HepG2 (cell line): ENCODE measurements around the gene ANK3. TPM values are rescaled to one million over a fixed set of nuclear protein-coding genes. Genes with fewer than 3 reads are reported as not detected.

ENCODE experiments used
- ATAC-seq: fragments of 200-7000 bp; cut with Tn5 transposase; 3 replicates; pipeline ENCODE4 v1.9.1; 2020; ENCODE audit warnings: mild to moderate bottlenecking, moderate library complexity
- BruUV-seq: library from RNA; stranded (reverse); fragments of 400-500 nt; replicated peaks from 2 replicates; lab custom pipeline; 2021; lab: Mats Ljungman, UMichigan
- CTCF ChIA-PET: fragments of 300-600 bp; formaldehyde crosslinking; extraction: SDS; loops from one replicate; lab custom pipeline; 2021; ENCODE audit warnings: low total read pairs, inconsistent platforms, low intra/inter-chr PET ratio; lab: Yijun Ruan, JAX
- POLR2A ChIA-PET: fragments of 350-600 bp; sonication (Branson Sonifier 250); formaldehyde crosslinking; loops from one replicate; lab custom pipeline; 2020; ENCODE audit warnings: antibody characterized with exemption, inconsistent platforms; lab: Yijun Ruan, JAX
- DNase-seq: peaks from one replicate; pipeline ENCODE4 v3.0.0-alpha.2; 2015; ENCODE audit warnings: low spot score
- FAIRE-seq: peaks from 3 replicates; lab custom pipeline; 2011; peaks lifted over from hg19 to GRCh38; lab: Jason Lieb, UNC
- H2AFZ ChIP-seq: one replicate; pipeline ENCODE4 v1.6.1; 2011; ENCODE audit warnings: low read length, inconsistent platforms
- H3K27ac ChIP-seq: fragments of 300-600 bp; 3 replicates; pipeline ENCODE4 v1.8.0; 2011; ENCODE audit warnings: mixed run types, mild to moderate bottlenecking, mixed read lengths, low read length, inconsistent platforms; ENCODE audit not compliant: insufficient read depth; ENCODE audit errors: extremely low read length
- H3K27me3 ChIP-seq, 2 experiments: fragments of 200-600 bp in 1 of 2; 2 replicates in 1 of 2; 3 replicates in 1 of 2; pipeline versions ENCODE4 v1.6.0 to v1.8.0; 2011; ENCODE audit warnings: low read length in 2 of 2, mild to moderate bottlenecking in 2 of 2, moderate library complexity in 2 of 2, inconsistent platforms in 1 of 2; ENCODE audit not compliant: insufficient read depth in 2 of 2, control insufficient read depth in 1 of 2
- H3K36me3 ChIP-seq, 2 experiments: fragments of 200-600 bp in 1 of 2; replicated peaks in 1 of 2; 2 replicates in 1 of 2; 3 replicates in 1 of 2; pipeline versions ENCODE4 v1.5.1 to v1.8.0; 2011; ENCODE audit warnings: low read length in 2 of 2, inconsistent platforms in 1 of 2; ENCODE audit not compliant: insufficient read depth in 2 of 2, control insufficient read depth in 1 of 2
- H3K4me1 ChIP-seq: 2 replicates; pipeline ENCODE4 v1.5.1; 2012; ENCODE audit warnings: low read length, inconsistent platforms; ENCODE audit not compliant: insufficient read depth
- H3K4me2 ChIP-seq: 2 replicates; pipeline ENCODE4 v1.6.0; 2011; ENCODE audit warnings: low read depth, low read length, inconsistent platforms
- H3K4me3 ChIP-seq, 3 experiments: fragments of 200-600 bp in 1 of 3; sonication (generic), shearing (Covaris generic) in 1 of 3; replicated peaks in 1 of 3; 2 replicates each; pipeline ENCODE4 v1.5.1; 2011 to 2016; ENCODE audit warnings: low read length in 3 of 3, inconsistent platforms in 2 of 3, low read depth in 2 of 3, mild to moderate bottlenecking in 2 of 3, control low read depth in 1 of 3, mixed read lengths in 1 of 3; ENCODE audit not compliant: insufficient read depth in 1 of 3
- H3K79me2 ChIP-seq: one replicate; pipeline ENCODE4 v1.6.1; 2011; ENCODE audit warnings: low read length, inconsistent platforms; ENCODE audit not compliant: insufficient read depth
- H3K9ac ChIP-seq: 2 replicates; pipeline ENCODE4 v1.6.0; 2011; ENCODE audit warnings: mild to moderate bottlenecking, low read depth, low read length, inconsistent platforms; ENCODE audit not compliant: insufficient read depth
- H3K9me3 ChIP-seq: 2 replicates; pipeline ENCODE4 v1.5.1; 2012; ENCODE audit warnings: mild to moderate bottlenecking, low read length
- H4K20me1 ChIP-seq: 2 replicates; pipeline ENCODE4 v1.6.0; 2011; ENCODE audit warnings: inconsistent platforms, mild to moderate bottlenecking, low read length, moderate library complexity; ENCODE audit not compliant: insufficient read depth
- ADNP ChIP-seq: sonication (generic); formaldehyde crosslinking; IDR thresholded peaks from 2 replicates; pipeline ENCODE4 v1.4.0; 2020; ENCODE audit warnings: missing genetic modification reagents
- ATF2 ChIP-seq: sonication (generic); formaldehyde crosslinking; IDR thresholded peaks from 2 replicates; pipeline ENCODE4 v1.4.0; 2020; ENCODE audit warnings: missing genetic modification reagents
- GRHL1 ChIP-seq: sonication (generic); formaldehyde crosslinking; conservative IDR thresholded peaks from 2 replicates; pipeline ENCODE4 v1.8.0; 2022; ENCODE audit warnings: missing genetic modification reagents
- MYNN ChIP-seq: sonication (generic); formaldehyde crosslinking; IDR thresholded peaks from 2 replicates; pipeline ENCODE4 v1.4.0; 2020; ENCODE audit warnings: mild to moderate bottlenecking, low read depth, missing genetic modification reagents
- NONO ChIP-seq, 2 experiments: fragments of 450-650 bp in 1 of 2; sonication (generic) in 1 of 2; formaldehyde crosslinking in 1 of 2; IDR thresholded peaks in 1 of 2; conservative IDR thresholded peaks in 1 of 2; 2 replicates each; pipeline versions ENCODE4 v1.6.1 to v1.8.0; 2017 to 2022; ENCODE audit warnings: mild to moderate bottlenecking in 1 of 2, missing genetic modification reagents in 1 of 2, moderate library complexity in 1 of 2
- NPAS2 ChIP-seq: sonication (generic); formaldehyde crosslinking; IDR thresholded peaks from 2 replicates; pipeline ENCODE4 v1.8.0; 2022; ENCODE audit warnings: mild to moderate bottlenecking, missing genetic modification reagents, borderline replicate concordance
- PHF5A ChIP-seq: IDR thresholded peaks from one replicate; pipeline ENCODE4 v1.6.1; 2018; ENCODE audit warnings: low read depth, missing genetic modification reagents; ENCODE audit not compliant: unreplicated experiment
- ZBTB21 ChIP-seq: sonication (generic); formaldehyde crosslinking; IDR thresholded peaks from 2 replicates; pipeline ENCODE4 v1.4.0; 2020; ENCODE audit warnings: missing genetic modification reagents
- ZNF30 ChIP-seq: sonication (generic); formaldehyde crosslinking; IDR thresholded peaks from 2 replicates; pipeline ENCODE4 v1.5.0; 2020; ENCODE audit warnings: mild to moderate bottlenecking, missing genetic modification reagents
- ZNF556 ChIP-seq: sonication (generic); formaldehyde crosslinking; IDR thresholded peaks from 2 replicates; pipeline ENCODE4 v1.4.0; 2020; ENCODE audit warnings: mild to moderate bottlenecking, missing genetic modification reagents, borderline replicate concordance
- ZNF674 ChIP-seq: sonication (generic); formaldehyde crosslinking; IDR thresholded peaks from 2 replicates; pipeline ENCODE4 v1.5.0; 2020; ENCODE audit warnings: low read depth, mild to moderate bottlenecking, missing genetic modification reagents
- ZNF75D ChIP-seq: sonication (generic); formaldehyde crosslinking; IDR thresholded peaks from 2 replicates; pipeline ENCODE4 v1.8.1; 2023; ENCODE audit warnings: missing genetic modification reagents, mild to moderate bottlenecking, borderline replicate concordance
- WGBS: methylation state at CpG from one replicate; pipeline ENCODE4 v1.1.6; 2017; ENCODE audit warnings: low lambda C conversion rate; 5-methylcytosine and 5-hydroxymethylcytosine counted together
- in situ Hi-C: cut with HindIII; loops from 2 replicates; pipeline ENCODE4 v1.10.0; 2017; ENCODE audit warnings: low pct_unique_long_range_greater_than_20kb; ENCODE audit not compliant: extremely low pct_ligation_motif_present
- intact Hi-C: fragments of 100-400 bp; cut with micrococcal nuclease; formaldehyde crosslinking; loops from one replicate; pipeline ENCODE4 v1.10.0; 2022; ENCODE audit not compliant: unreplicated experiment
- polyA plus RNA-seq, 8 experiments: library from polyadenylated mRNA; depleted of rRNA in 3 of 8; stranded (reverse) in 7 of 8; unstranded in 1 of 8; fragments of >200 nt; fragmentation: Illumina TruSeq in 4 of 8; extraction: Trizol in 4 of 8; gene quantifications; 2 replicates each; pipeline versions ENCODE4 v1.2.1 to v1.2.3, GENCODE V29; 2011 to 2016; ENCODE audit warnings: low read depth in 4 of 8, missing spikeins in 1 of 8, mixed read lengths in 1 of 8; ENCODE audit not compliant: insufficient read depth in 1 of 8
- total RNA-seq, 5 experiments: library from RNA; depleted of rRNA; stranded (reverse); fragments of >200 nt; fragmentation: Illumina TruSeq; extraction: Trizol; gene quantifications; 2 replicates each; pipeline ENCODE4 v1.2.3, GENCODE V29; 2016; ENCODE audit warnings: low read depth in 1 of 5

Gene ANK3
- total and polyA plus RNA-seq, 2 of the 13 experiments (the other 11 are each of a cell fraction or from before 2014, with no cell fraction given): not detected

- H3K79me2 ChIP-seq: no peaks in the 10 kb centered on the region
- TF ChIP-seq GRHL1 (CRISPR knock-in tag) (no peak), ZNF30 (CRISPR knock-in tag) (no peak), ADNP (no peak), MYNN (CRISPR knock-in tag) (no peak), ZNF674 (CRISPR knock-in tag) (no peak), ZNF556 (CRISPR knock-in tag) (no peak), NONO (IDR thresholded peaks at IDR 0.05) (no peak), NONO (CRISPR knock-in tag; conservative IDR thresholded peaks at IDR 0.05) (no peak), NPAS2 (no peak), ATF2 (no peak), ZNF75D (CRISPR knock-in tag) (no peak), PHF5A (CRISPR knock-in tag) (no peak), ZBTB21 (CRISPR knock-in tag) (no peak)
- no peak overlapping the region for H3K4me3 ChIP-seq
- H3K9me3 ChIP-seq: no peaks in the 10 kb centered on the region
- H4K20me1 ChIP-seq: no peaks in the 10 kb centered on the region
- H3K27ac ChIP-seq: no peak overlapping the region
- no TSS peak for BruUV-seq
- DNase-seq (no peak), FAIRE-seq (no peak), ATAC-seq (no peak)
- H2AFZ ChIP-seq: no peak overlapping the region
- POLR2A ChIA-PET: no interaction called here
- no peak overlapping the region for H3K9ac ChIP-seq
- no peaks in the 10 kb centered on the region for H3K36me3 ChIP-seq
- H3K4me2 ChIP-seq: no peak overlapping the region
- in situ Hi-C loops (loop anchor here (5.0 to 10.0 kb wide), 2 partner anchors 229 to 336 kb away; no protein-coding TSS in a partner anchor), intact Hi-C loops (loop anchor here (1.0 to 5.0 kb wide), 4 partner anchors 98 to 806 kb away; no protein-coding TSS in a partner anchor)
- no peaks in the 10 kb centered on the region for H3K27me3 ChIP-seq
- 1% methylated on average over 3 of the region's 3 CpGs for WGBS
- H3K4me1 ChIP-seq: no peaks in the 10 kb centered on the region
- CTCF ChIA-PET: interaction anchor here (0.7 to 2.7 kb wide), 3 partner anchors 98 to 334 kb away, joined by 4 to 22 read pairs (median 18); no protein-coding TSS in a partner anchor
These were observed 44.0 kb upstream of the ANK3 start for GRCh38 chr10:60433684-60434083.
